HG02798 (cell line): Measurements from ENCODE around the gene NELFA.
A peak's percentile ranks its signal among the peaks of the same experiment; 100 is the strongest.
"Not testable (repeated sequence)": the region's sequence is repeated elsewhere in the genome, so short reads cannot be mapped to it uniquely, and the experiment has no call there.

ENCODE experiments used
- ATAC-seq: cut with Tn5 transposase; IDR thresholded peaks from one replicate; pipeline ENCODE4 v1.9.1; 2021; ENCODE audit warnings: mild to moderate bottlenecking; ENCODE audit not compliant: unreplicated experiment, poor library complexity

NELFA gene

GRCh38 chr4:2041239-2042130 lies 32.7 kb upstream of the NELFA start:
- ATAC-seq: peak; percentile 66

- ATAC-seq: no peak
Observed at GRCh38 chr4:2040391-2041238, 31.8 kb upstream of the NELFA start.

GRCh38 chr4:2036866-2037265 lies 28.1 kb upstream of the NELFA start:
- no peak for ATAC-seq

- ATAC-seq: no peak
Observed at GRCh38 chr4:2036327-2036726, 27.6 kb upstream of the NELFA start.

- not testable (repeated sequence) for ATAC-seq
Observed at GRCh38 chr4:2031161-2031560, 22.4 kb upstream of the NELFA start.

- ATAC-seq: not testable (repeated sequence)
Observed at GRCh38 chr4:2027120-2027519, 18.3 kb upstream of the NELFA start.

- ATAC-seq: no peak
Observed at GRCh38 chr4:2025817-2026216, 17.0 kb upstream of the NELFA start.

GRCh38 chr4:2024683-2025082 lies 15.9 kb upstream of the NELFA start:
- no peak for ATAC-seq

GRCh38 chr4:2021358-2022018 lies 12.7 kb upstream of the NELFA start:
- ATAC-seq: not testable (repeated sequence)

- no peak for ATAC-seq
Observed at GRCh38 chr4:2015008-2015407, 6.2 kb upstream of the NELFA start.

GRCh38 chr4:2011583-2011982 lies 2.8 kb upstream of the NELFA start:
- no peak for ATAC-seq

- ATAC-seq: no peak
Observed at GRCh38 chr4:2009651-2010233, 968 bp upstream of the NELFA start.

- ATAC-seq: no peak
Observed at GRCh38 chr4:2008671-2008920, 178 bp downstream of the NELFA start.

GRCh38 chr4:2007804-2008670 lies 737 bp downstream of the NELFA start:
- no peak for ATAC-seq

GRCh38 chr4:2006956-2007653 lies 1.7 kb downstream of the NELFA start:
- no peak for ATAC-seq

GRCh38 chr4:2006367-2006766 lies 2.4 kb downstream of the NELFA start:
- ATAC-seq: no peak

GRCh38 chr4:2003361-2003760 lies 5.4 kb downstream of the NELFA start:
- not testable (repeated sequence) for ATAC-seq

GRCh38 chr4:1999308-1999707 lies 9.5 kb downstream of the NELFA start:
- not testable (repeated sequence) for ATAC-seq

GRCh38 chr4:1998296-1998695 lies 10.5 kb downstream of the NELFA start:
- ATAC-seq: no peak
